Suppressor macrophage (primary cell): ENCODE measurements around the gene CPNE6.
"Not testable (repeated sequence)": the region's sequence is repeated elsewhere in the genome, so short reads cannot be mapped to it uniquely, and the experiment has no call there.

ENCODE experiments used
- DNase-seq, 4 experiments: peaks; one replicate each; pipeline ENCODE4 v3.0.0-alpha.2; 2020 to 2022

Gene CPNE6

GRCh38 chr14:24087004-24087403 lies 15.6 kb downstream of the CPNE6 start:
- no peak for DNase-seq

GRCh38 chr14:24088095-24088494 lies 16.7 kb downstream of the CPNE6 start:
- no peak for DNase-seq

GRCh38 chr14:24089890-24090289 lies 18.5 kb downstream of the CPNE6 start:
- no peak for DNase-seq

- DNase-seq, result no peak
These were observed 20.7 kb downstream of the CPNE6 start for GRCh38 chr14:24092110-24092504.

- peak; percentile 77 to 89 (median 87) for DNase-seq
These were observed 21.3 kb downstream of the CPNE6 start for GRCh38 chr14:24092505-24093206.

- no peak for DNase-seq
These were observed 22.0 kb downstream of the CPNE6 start for GRCh38 chr14:24093207-24093900.

GRCh38 chr14:24093901-24094840 lies 22.8 kb downstream of the CPNE6 start, which contains the start of gene PCK2:
Gene PCK2, plus strand, starts transcription at chr14:24094311. Its CDS starts 95 bp downstream, at chr14:24094406.
- DNase-seq, result peak; percentile 96 to 99 (median 98)

GRCh38 chr14:24094841-24095270 lies 23.5 kb downstream of the CPNE6 start:
- DNase-seq, result peak in 1 of 4 experiments; percentile 26

- DNase-seq, result peak; percentile 81 to 92 (median 90)
These were observed 24.1 kb downstream of the CPNE6 start for GRCh38 chr14:24095271-24096068.

GRCh38 chr14:24096545-24097181 lies 25.3 kb downstream of the CPNE6 start:
- DNase-seq, result no peak

- no peak for DNase-seq
These were observed 27.0 kb downstream of the CPNE6 start for GRCh38 chr14:24098229-24098926.

GRCh38 chr14:24098927-24099813 lies 27.8 kb downstream of the CPNE6 start:
- no peak for DNase-seq

- DNase-seq, result peak; percentile 18 to 62 (median 46)
These were observed 29.0 kb downstream of the CPNE6 start for GRCh38 chr14:24100197-24100981.

GRCh38 chr14:24100982-24101494 lies 29.7 kb downstream of the CPNE6 start:
- DNase-seq, result no peak

- DNase-seq, result no peak
These were observed 31.1 kb downstream of the CPNE6 start for GRCh38 chr14:24102357-24103048.

GRCh38 chr14:24103451-24103850 lies 32.1 kb downstream of the CPNE6 start:
- DNase-seq, result no peak

GRCh38 chr14:24105609-24106239 lies 34.4 kb downstream of the CPNE6 start:
- not testable (repeated sequence) for DNase-seq
